ENCODE data around the gene CUL4A. TPM values are rescaled to one million over a fixed set of nuclear protein-coding genes. Genes with fewer than 3 reads are reported as not detected.
A peak's percentile ranks its signal among the peaks of the same experiment; 100 is the strongest.

Gene CUL4A
- polyA plus RNA-seq, 1 experiment, result 75.4 TPM

GRCh38 chr13:113178070-113178895, 31.1 kb upstream of the CUL4A start:
- no peak for TF ChIP-seq CTCF (IDR thresholded peaks at IDR 0.05; ENCODE audit: low read depth, low read length)
- Histone ChIP-seq H3K9me3 (ENCODE audit: control insufficient read depth, insufficient read depth, low read length) (no peaks in the 10 kb centered on the region; the same call in 1 of the 2 replicates), H3K27me3 (ENCODE audit: control insufficient read depth, insufficient read depth, low read length) (no peaks in the 10 kb centered on the region), H3K4me3 (ENCODE audit: low read depth, low read length) (peak overlapping the region; percentile 55), H3K27ac (ENCODE audit: low read depth, low read length) (peak overlapping the region; percentile 99)
- peak; percentile 97 for DNase-seq (ENCODE audit: low read depth, low spot score)
- POLR2A ChIA-PET, result interaction anchor here (0.8 to 3.2 kb wide), 3 partner anchors 9 to 31 kb away, joined by 3 to 19 read pairs (median 18); partner anchors contain the start of genes CUL4A and PCID2
- CTCF ChIA-PET, result interaction anchor here (1.1 kb wide), 1 partner anchor 9 kb away, joined by 3 read pairs; no protein-coding TSS in a partner anchor

GRCh38 chr13:113178896-113179167, 30.6 kb upstream of the CUL4A start:
- H3K27ac ChIP-seq (ENCODE audit: low read depth, low read length), result peak overlapping the region; percentile 99
- H3K4me3 ChIP-seq (ENCODE audit: low read depth, low read length), result no peak overlapping the region
- H3K9me3 ChIP-seq (ENCODE audit: control insufficient read depth, insufficient read depth, low read length), result no peaks in the 10 kb centered on the region; the same call in 1 of the 2 replicates
- POLR2A ChIA-PET, result interaction anchor here (2.6 to 3.2 kb wide), 2 partner anchors 8 to 30 kb away, joined by 18 to 19 read pairs; partner anchors contain the start of genes CUL4A and PCID2
- CTCF ChIA-PET, result interaction anchor here (1.1 kb wide), 1 partner anchor 8 kb away, joined by 3 read pairs; no protein-coding TSS in a partner anchor
- TF ChIP-seq CTCF (IDR thresholded peaks at IDR 0.05; ENCODE audit: low read depth, low read length), result no peak
- H3K27me3 ChIP-seq (ENCODE audit: control insufficient read depth, insufficient read depth, low read length), result no peaks in the 10 kb centered on the region
- no peak for DNase-seq (ENCODE audit: low read depth, low spot score)

- ChIA-PET POLR2A (interaction anchor here (2.6 to 3.2 kb wide), 2 partner anchors 8 to 30 kb away, joined by 18 to 19 read pairs; partner anchors contain the start of genes CUL4A and PCID2), CTCF (interaction anchor here (0.7 kb wide), 1 partner anchor 13 kb away, joined by 3 read pairs; no protein-coding TSS in a partner anchor)
- no peak for TF ChIP-seq CTCF (IDR thresholded peaks at IDR 0.05; ENCODE audit: low read depth, low read length)
- H3K4me3 ChIP-seq (ENCODE audit: low read depth, low read length), result no peak overlapping the region
- no peaks in the 10 kb centered on the region for H3K27me3 ChIP-seq (ENCODE audit: control insufficient read depth, insufficient read depth, low read length)
- peak overlapping the region; percentile 99 for H3K27ac ChIP-seq (ENCODE audit: low read depth, low read length)
- no peaks in the 10 kb centered on the region; the same call in 1 of the 2 replicates for H3K9me3 ChIP-seq (ENCODE audit: control insufficient read depth, insufficient read depth, low read length)
- DNase-seq (ENCODE audit: low read depth, low spot score), result no peak
Measured at GRCh38 chr13:113179374-113180230, 29.8 kb upstream of the CUL4A start.

- Histone ChIP-seq H3K27me3 (ENCODE audit: control insufficient read depth, insufficient read depth, low read length) (no peaks in the 10 kb centered on the region), H3K27ac (ENCODE audit: low read depth, low read length) (no peak overlapping the region), H3K4me3 (ENCODE audit: low read depth, low read length) (no peak overlapping the region), H3K9me3 (ENCODE audit: control insufficient read depth, insufficient read depth, low read length) (no peaks in the 10 kb centered on the region; the same call in 1 of the 2 replicates)
- ChIA-PET CTCF (no interaction called here), POLR2A (interaction anchor here (0.6 kb wide), 1 partner anchor 10 kb away, joined by 3 read pairs; no protein-coding TSS in a partner anchor)
- DNase-seq (ENCODE audit: low read depth, low spot score), result no peak
- TF ChIP-seq CTCF (IDR thresholded peaks at IDR 0.05; ENCODE audit: low read depth, low read length), result no peak
Measured at GRCh38 chr13:113182046-113182445, 27.4 kb upstream of the CUL4A start.

All from AG04450 (cell line).